Testis (tissue), 2 donors: Measurements from ENCODE around the gene SIVA1.

Source experiments
- CTCF ChIP-seq, 3 experiments: fragments of 450-650 bp in 2 of 3; fragments of 200-600 bp in 1 of 3; sonication (generic) in 1 of 3; IDR thresholded peaks; one replicate each; pipeline ENCODE4 v1.5.1; 2016 to 2019; ENCODE audit warnings: antibody characterized with exemption in 3 of 3, mild to moderate bottlenecking in 2 of 3, moderate library complexity in 1 of 3
- POLR2A ChIP-seq: fragments of 450-650 bp; IDR thresholded peaks from one replicate; pipeline ENCODE4 v1.6.1; 2017; ENCODE audit warnings: antibody characterized with exemption, mild to moderate bottlenecking, moderate library complexity

GRCh38 chr14:104794099-104794498, 41.2 kb downstream of the SIVA1 start:
- no peak for TF ChIP-seq CTCF (IDR thresholded peaks at IDR 0.05)
- TF ChIP-seq POLR2A, result no peak
